HepG2 (cell line): ENCODE data around the gene ZNF488. TPM values are rescaled to one million over a fixed set of nuclear protein-coding genes. Genes with fewer than 3 reads are reported as not detected.

Experiments used
- FOXP1 ChIP-seq, 2 experiments: fragments of 450-650 bp in 1 of 2; IDR thresholded peaks; 2 replicates each; pipeline ENCODE4 v1.6.1; 2017 to 2018; ENCODE audit warnings: antibody characterized with exemption in 1 of 2
- NRL ChIP-seq: sonication (generic); formaldehyde crosslinking; IDR thresholded peaks from 2 replicates; pipeline ENCODE4 v1.5.0; 2020; ENCODE audit warnings: missing genetic modification reagents, mild to moderate bottlenecking, moderate library complexity, borderline replicate concordance
- PHB2 ChIP-seq: fragments of 450-650 bp; IDR thresholded peaks from 2 replicates; pipeline ENCODE4 v1.6.1; 2018; ENCODE audit not compliant: partially characterized antibody
- SKI ChIP-seq: fragments of 450-650 bp; IDR thresholded peaks from one replicate; pipeline ENCODE4 v1.6.1; 2018; ENCODE audit warnings: mild to moderate bottlenecking; ENCODE audit not compliant: partially characterized antibody
- SMARCE1 ChIP-seq: fragments of 450-650 bp; IDR thresholded peaks from 2 replicates; pipeline ENCODE4 v1.6.1; 2017; ENCODE audit warnings: borderline replicate concordance
- SNAPC2 ChIP-seq: sonication (generic); formaldehyde crosslinking; IDR thresholded peaks from 2 replicates; pipeline ENCODE4 v1.8.1; 2022; ENCODE audit warnings: mild to moderate bottlenecking, missing genetic modification reagents
- TRIM24 ChIP-seq: sonication (generic); formaldehyde crosslinking; IDR thresholded peaks from 2 replicates; pipeline ENCODE4 v1.8.0; 2022; ENCODE audit warnings: mild to moderate bottlenecking, missing genetic modification reagents
- ZBTB7B ChIP-seq: sonication (generic); formaldehyde crosslinking; IDR thresholded peaks from 2 replicates; pipeline ENCODE4 v1.4.0; 2020; ENCODE audit warnings: missing genetic modification reagents
- ZMYM2 ChIP-seq: sonication (generic); formaldehyde crosslinking; IDR thresholded peaks from 2 replicates; pipeline ENCODE4 v1.8.0; 2022; ENCODE audit warnings: mild to moderate bottlenecking, missing genetic modification reagents
- ZNF292 ChIP-seq: sonication (generic); formaldehyde crosslinking; IDR thresholded peaks from 2 replicates; pipeline ENCODE4 v1.8.1; 2022; ENCODE audit warnings: mild to moderate bottlenecking, low read depth, missing genetic modification reagents, borderline replicate concordance
- ZNF326 ChIP-seq: sonication (generic); formaldehyde crosslinking; IDR thresholded peaks from 2 replicates; pipeline ENCODE4 v1.4.0; 2020; ENCODE audit warnings: missing genetic modification reagents, borderline replicate concordance
- ZNF460 ChIP-seq: sonication (generic); formaldehyde crosslinking; IDR thresholded peaks from 2 replicates; pipeline ENCODE4 v1.5.1; 2020; ENCODE audit warnings: missing genetic modification reagents, mild to moderate bottlenecking, borderline replicate concordance
- ZNF547 ChIP-seq: sonication (generic); formaldehyde crosslinking; IDR thresholded peaks from 2 replicates; pipeline ENCODE4 v1.5.1; 2020; ENCODE audit warnings: mild to moderate bottlenecking, missing genetic modification reagents
- ZNF724P ChIP-seq: sonication (generic); formaldehyde crosslinking; IDR thresholded peaks from 2 replicates; pipeline ENCODE4 v1.8.0; 2022; ENCODE audit warnings: missing genetic modification reagents, borderline replicate concordance
- ZNF766 ChIP-seq: sonication (generic); formaldehyde crosslinking; IDR thresholded peaks from 2 replicates; pipeline ENCODE4 v1.5.0; 2020; ENCODE audit warnings: missing genetic modification reagents, borderline replicate concordance
- ZNF891 ChIP-seq: sonication (generic); formaldehyde crosslinking; IDR thresholded peaks from 2 replicates; pipeline ENCODE4 v1.5.0; 2020; ENCODE audit warnings: mild to moderate bottlenecking, missing genetic modification reagents
- polyA plus RNA-seq, 8 experiments: library from polyadenylated mRNA; depleted of rRNA in 3 of 8; stranded (reverse) in 7 of 8; unstranded in 1 of 8; fragments of >200 nt; fragmentation: Illumina TruSeq in 4 of 8; extraction: Trizol in 4 of 8; gene quantifications; 2 replicates each; pipeline versions ENCODE4 v1.2.1 to v1.2.3, GENCODE V29; 2011 to 2016; ENCODE audit warnings: low read depth in 4 of 8, missing spikeins in 1 of 8, mixed read lengths in 1 of 8; ENCODE audit not compliant: insufficient read depth in 1 of 8
- total RNA-seq, 5 experiments: library from RNA; depleted of rRNA; stranded (reverse); fragments of >200 nt; fragmentation: Illumina TruSeq; extraction: Trizol; gene quantifications; 2 replicates each; pipeline ENCODE4 v1.2.3, GENCODE V29; 2016; ENCODE audit warnings: low read depth in 1 of 5
- TF ChIP-seq, protein P1 (sequence below): sonication (generic); formaldehyde crosslinking; IDR thresholded peaks from 2 replicates; pipeline ENCODE4 v1.9.0; 2022; ENCODE audit warnings: missing genetic modification reagents, mild to moderate bottlenecking, borderline replicate concordance
- TF ChIP-seq, protein P2 (sequence below): sonication (generic); formaldehyde crosslinking; IDR thresholded peaks from 2 replicates; pipeline ENCODE4 v1.4.0; 2020; ENCODE audit warnings: mild to moderate bottlenecking, missing genetic modification reagents
- TF ChIP-seq, protein P3 (sequence below): sonication (generic); formaldehyde crosslinking; IDR thresholded peaks from 2 replicates; pipeline ENCODE4 v1.8.0; 2022; ENCODE audit warnings: low read depth, missing genetic modification reagents
- TF ChIP-seq, protein P4 (sequence below): sonication (generic); formaldehyde crosslinking; conservative IDR thresholded peaks from 2 replicates; pipeline ENCODE4 v1.4.0; 2020; ENCODE audit warnings: missing genetic modification reagents
- TF ChIP-seq, protein P5 (sequence below): sonication (generic); formaldehyde crosslinking; IDR thresholded peaks from 2 replicates; pipeline ENCODE4 v1.5.0; 2020; ENCODE audit warnings: missing genetic modification reagents

The ZNF488 gene
- total and polyA plus RNA-seq, 2 of the 13 experiments (the other 11 are each of a cell fraction or from before 2014, with no cell fraction given) = 0.13 to 0.15 TPM

DNA sequence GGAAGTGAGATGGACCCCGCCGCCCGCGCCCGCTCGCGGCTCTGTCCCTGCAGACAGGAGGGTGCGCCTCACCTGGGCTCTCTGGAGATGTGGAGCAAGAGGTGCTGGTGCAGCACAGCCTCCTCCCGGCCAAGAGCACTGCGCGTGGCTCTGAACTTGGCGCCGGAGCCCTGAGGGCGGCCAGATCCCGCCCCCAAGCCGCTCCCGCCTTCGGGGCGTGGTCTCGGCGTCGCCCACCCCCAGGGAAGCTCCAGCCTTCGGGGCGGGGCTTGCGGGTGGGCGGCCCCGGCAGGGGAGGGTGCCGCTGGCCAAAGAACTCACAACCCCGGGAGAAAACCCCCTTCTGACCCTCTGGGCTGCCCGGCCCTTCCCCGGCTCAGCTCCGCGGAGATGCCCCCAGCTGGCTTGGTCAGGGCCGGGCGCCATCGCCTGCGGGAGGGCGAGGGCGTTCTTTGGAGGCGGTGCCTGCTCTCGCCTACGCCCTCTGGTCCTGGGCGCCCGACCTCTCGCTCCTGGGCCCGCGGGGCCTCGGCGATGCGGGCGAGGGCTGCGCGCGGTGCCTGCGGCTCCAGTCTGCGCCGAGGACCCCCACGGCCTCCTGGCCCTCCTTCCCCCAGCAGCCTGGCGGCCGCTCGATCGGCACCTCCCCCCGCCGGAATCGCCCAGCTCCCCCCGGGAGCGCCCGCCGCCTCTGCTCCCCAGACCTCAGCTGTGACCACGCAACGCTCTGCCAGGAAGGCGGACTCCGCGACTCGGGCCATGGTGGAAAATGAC lies at the start of gene ZNF488 (continued):
- TF ChIP-seq ZMYM2 (CRISPR knock-in tag) (no peak), ZNF724P (CRISPR knock-in tag) (no peak), SNAPC2 (no peak), NRL (no peak), ZNF547 (CRISPR knock-in tag) (no peak), ZNF766 (no peak), SKI (no peak), TRIM24 (CRISPR knock-in tag) (no peak), SMARCE1 (no peak), ZNF891 (peak; percentile 18; the same call in 1 of the 2 replicates), ZNF326 (CRISPR knock-in tag) (no peak), ZBTB7B (CRISPR knock-in tag) (0 out of 2 replicates have a peak, but pooled peaks have one; percentile 22), FOXP1 (IDR thresholded peaks at IDR 0.05) (no peak), FOXP1 (CRISPR knock-in tag; IDR thresholded peaks at IDR 0.05) (no peak), ZNF292 (CRISPR knock-in tag) (no peak), PHB2 (no peak), ZNF460 (CRISPR knock-in tag) (no peak)
- TF ChIP-seq, protein P1, sequence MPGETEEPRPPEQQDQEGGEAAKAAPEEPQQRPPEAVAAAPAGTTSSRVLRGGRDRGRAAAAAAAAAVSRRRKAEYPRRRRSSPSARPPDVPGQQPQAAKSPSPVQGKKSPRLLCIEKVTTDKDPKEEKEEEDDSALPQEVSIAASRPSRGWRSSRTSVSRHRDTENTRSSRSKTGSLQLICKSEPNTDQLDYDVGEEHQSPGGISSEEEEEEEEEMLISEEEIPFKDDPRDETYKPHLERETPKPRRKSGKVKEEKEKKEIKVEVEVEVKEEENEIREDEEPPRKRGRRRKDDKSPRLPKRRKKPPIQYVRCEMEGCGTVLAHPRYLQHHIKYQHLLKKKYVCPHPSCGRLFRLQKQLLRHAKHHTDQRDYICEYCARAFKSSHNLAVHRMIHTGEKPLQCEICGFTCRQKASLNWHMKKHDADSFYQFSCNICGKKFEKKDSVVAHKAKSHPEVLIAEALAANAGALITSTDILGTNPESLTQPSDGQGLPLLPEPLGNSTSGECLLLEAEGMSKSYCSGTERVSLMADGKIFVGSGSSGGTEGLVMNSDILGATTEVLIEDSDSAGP = peak; percentile 41; the same call in 1 of the 2 replicates
- TF ChIP-seq, protein P2, sequence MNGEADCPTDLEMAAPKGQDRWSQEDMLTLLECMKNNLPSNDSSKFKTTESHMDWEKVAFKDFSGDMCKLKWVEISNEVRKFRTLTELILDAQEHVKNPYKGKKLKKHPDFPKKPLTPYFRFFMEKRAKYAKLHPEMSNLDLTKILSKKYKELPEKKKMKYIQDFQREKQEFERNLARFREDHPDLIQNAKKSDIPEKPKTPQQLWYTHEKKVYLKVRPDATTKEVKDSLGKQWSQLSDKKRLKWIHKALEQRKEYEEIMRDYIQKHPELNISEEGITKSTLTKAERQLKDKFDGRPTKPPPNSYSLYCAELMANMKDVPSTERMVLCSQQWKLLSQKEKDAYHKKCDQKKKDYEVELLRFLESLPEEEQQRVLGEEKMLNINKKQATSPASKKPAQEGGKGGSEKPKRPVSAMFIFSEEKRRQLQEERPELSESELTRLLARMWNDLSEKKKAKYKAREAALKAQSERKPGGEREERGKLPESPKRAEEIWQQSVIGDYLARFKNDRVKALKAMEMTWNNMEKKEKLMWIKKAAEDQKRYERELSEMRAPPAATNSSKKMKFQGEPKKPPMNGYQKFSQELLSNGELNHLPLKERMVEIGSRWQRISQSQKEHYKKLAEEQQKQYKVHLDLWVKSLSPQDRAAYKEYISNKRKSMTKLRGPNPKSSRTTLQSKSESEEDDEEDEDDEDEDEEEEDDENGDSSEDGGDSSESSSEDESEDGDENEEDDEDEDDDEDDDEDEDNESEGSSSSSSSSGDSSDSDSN = peak; percentile 74; the same call in 1 of the 2 replicates
- TF ChIP-seq, protein P3, sequence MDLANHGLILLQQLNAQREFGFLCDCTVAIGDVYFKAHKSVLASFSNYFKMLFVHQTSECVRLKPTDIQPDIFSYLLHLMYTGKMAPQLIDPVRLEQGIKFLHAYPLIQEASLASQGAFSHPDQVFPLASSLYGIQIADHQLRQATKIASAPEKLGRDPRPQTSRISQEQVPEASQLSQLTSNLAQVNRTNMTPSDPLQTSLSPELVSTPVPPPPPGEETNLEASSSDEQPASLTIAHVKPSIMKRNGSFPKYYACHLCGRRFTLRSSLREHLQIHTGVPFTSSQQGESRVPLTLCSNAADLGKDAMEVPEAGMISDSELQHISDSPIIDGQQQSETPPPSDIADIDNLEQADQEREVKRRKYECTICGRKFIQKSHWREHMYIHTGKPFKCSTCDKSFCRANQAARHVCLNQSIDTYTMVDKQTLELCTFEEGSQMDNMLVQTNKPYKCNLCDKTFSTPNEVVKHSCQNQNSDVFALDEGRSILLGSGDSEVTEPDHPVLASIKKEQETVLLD (CRISPR knock-in tag) = no peak
- TF ChIP-seq, protein P4, sequence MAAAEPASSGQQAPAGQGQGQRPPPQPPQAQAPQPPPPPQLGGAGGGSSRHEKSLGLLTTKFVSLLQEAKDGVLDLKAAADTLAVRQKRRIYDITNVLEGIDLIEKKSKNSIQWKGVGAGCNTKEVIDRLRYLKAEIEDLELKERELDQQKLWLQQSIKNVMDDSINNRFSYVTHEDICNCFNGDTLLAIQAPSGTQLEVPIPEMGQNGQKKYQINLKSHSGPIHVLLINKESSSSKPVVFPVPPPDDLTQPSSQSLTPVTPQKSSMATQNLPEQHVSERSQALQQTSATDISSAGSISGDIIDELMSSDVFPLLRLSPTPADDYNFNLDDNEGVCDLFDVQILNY (CRISPR knock-in tag) = no peak
- TF ChIP-seq, protein P5, sequence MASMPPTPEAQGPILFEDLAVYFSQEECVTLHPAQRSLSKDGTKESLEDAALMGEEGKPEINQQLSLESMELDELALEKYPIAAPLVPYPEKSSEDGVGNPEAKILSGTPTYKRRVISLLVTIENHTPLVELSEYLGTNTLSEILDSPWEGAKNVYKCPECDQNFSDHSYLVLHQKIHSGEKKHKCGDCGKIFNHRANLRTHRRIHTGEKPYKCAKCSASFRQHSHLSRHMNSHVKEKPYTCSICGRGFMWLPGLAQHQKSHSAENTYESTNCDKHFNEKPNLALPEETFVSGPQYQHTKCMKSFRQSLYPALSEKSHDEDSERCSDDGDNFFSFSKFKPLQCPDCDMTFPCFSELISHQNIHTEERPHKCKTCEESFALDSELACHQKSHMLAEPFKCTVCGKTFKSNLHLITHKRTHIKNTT (CRISPR knock-in tag) = no peak
